ENCODE results near the gene PAXX. TPM values are rescaled to one million over a fixed set of nuclear protein-coding genes. Genes with fewer than 3 reads are reported as not detected.

PAXX gene
- total RNA-seq, 4 donors from 2014 or later, result 49.3 to 85.2 (median 66.0) TPM

DNA sequence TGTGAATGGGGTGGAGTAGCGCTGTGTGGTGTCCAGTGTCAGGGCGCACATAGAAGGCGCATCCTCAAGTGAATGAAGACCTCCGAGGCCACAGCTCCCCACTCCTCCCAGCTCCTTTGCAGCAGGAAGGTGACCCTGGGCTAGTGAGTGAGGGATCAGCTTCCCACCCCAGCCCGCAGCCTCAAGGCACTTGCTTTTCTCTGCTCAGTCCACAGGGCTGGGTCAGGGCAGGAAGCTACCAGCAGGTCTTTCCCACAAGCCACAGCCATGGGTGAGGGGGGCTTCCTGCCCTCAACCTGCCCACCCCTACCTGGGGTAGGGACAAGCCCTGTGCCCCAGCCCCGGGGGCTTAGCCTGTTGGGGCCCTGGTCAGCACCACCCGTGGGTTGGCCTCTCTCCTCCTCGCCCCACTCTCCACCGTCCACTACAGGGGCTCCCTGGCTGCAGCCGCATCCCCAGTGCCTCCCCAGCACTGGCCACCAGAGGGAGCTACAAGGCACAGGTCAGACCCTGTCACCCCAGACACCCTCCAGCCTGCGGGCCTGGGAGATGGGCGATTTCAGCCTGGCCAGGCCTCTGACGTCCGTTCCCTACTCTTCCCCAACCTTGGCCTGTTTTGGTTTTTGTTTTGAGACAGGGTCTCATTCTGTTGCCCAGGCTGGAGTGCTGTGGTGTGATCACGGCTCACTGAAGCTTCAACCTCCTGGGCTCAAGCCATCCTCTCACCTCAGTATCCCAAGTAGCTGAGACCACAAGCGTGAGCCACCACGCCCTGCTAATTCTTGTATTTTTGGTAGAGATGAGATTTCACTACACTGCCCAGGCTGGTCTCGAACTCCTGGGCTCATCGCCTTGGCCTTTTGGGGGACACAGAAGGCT, 37.1 kb downstream of the PAXX start:
- H3K9me3 ChIP-seq, result no peaks in the 10 kb centered on the region
- peak overlapping the region; percentile 65 to 77 (median 70) for H3K27ac ChIP-seq
- peak overlapping the region in 2 of 4 donors; percentile 61 to 72 for H3K4me3 ChIP-seq
- DNase-seq, result peak; percentile 86
- H3K36me3 ChIP-seq, result no peaks in the 10 kb centered on the region
- H3K27me3 ChIP-seq, result no peaks in the 10 kb centered on the region
- TF ChIP-seq, protein P1, sequence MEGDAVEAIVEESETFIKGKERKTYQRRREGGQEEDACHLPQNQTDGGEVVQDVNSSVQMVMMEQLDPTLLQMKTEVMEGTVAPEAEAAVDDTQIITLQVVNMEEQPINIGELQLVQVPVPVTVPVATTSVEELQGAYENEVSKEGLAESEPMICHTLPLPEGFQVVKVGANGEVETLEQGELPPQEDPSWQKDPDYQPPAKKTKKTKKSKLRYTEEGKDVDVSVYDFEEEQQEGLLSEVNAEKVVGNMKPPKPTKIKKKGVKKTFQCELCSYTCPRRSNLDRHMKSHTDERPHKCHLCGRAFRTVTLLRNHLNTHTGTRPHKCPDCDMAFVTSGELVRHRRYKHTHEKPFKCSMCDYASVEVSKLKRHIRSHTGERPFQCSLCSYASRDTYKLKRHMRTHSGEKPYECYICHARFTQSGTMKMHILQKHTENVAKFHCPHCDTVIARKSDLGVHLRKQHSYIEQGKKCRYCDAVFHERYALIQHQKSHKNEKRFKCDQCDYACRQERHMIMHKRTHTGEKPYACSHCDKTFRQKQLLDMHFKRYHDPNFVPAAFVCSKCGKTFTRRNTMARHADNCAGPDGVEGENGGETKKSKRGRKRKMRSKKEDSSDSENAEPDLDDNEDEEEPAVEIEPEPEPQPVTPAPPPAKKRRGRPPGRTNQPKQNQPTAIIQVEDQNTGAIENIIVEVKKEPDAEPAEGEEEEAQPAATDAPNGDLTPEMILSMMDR (IDR thresholded peaks at IDR 0.05), result peak; percentile 86 to 95 (median 93)
- no peak for TF ChIP-seq POLR2A (IDR thresholded peaks at IDR 0.05)
- in situ Hi-C loops (cut with MboI; ENCODE audit: low pct_ligation_motif_present in 1 of 4, low pct_unique_long_range_greater_than_20kb in 1 of 4, low sequenced_read_pairs in 3 of 4) (loop anchor here in 2 of 4 donors (25.0 kb wide), 1 partner anchor 242 kb away; the partner anchor contains the start of genes CCDC183 (in 2 of the 2) and TMEM141 (in 2 of the 2)), intact Hi-C loops (cut with DNase I; ENCODE audit: low total_unique reads) (no loop called here)
- H3K4me1 ChIP-seq, result peaks cover 16 to 55% (median 39%) of the 10 kb centered on the region in 4 donors
- WGBS, 2 donors (ENCODE audit: low coverage in 1 of 2), result 22 to 67% methylated on average over 2 to 18 of the region's 19 CpGs

- in situ Hi-C loops (cut with MboI; ENCODE audit: low pct_ligation_motif_present in 1 of 4, low pct_unique_long_range_greater_than_20kb in 1 of 4, low sequenced_read_pairs in 3 of 4), result loop anchor here in 3 of 4 donors (10.0 to 25.0 kb wide), 2 partner anchors 243 to 245 kb away; partner anchors contain the start of genes CCDC183 (in 2 of the 3) and TMEM141 (in 2 of the 3)
- no peak overlapping the region for H3K27ac ChIP-seq
- no peaks in the 10 kb centered on the region for H3K27me3 ChIP-seq
- H3K4me3 ChIP-seq, result no peak overlapping the region
- no peaks in the 10 kb centered on the region for H3K9me3 ChIP-seq
- 67 to 80% methylated on average over 2 to 11 of the region's 15 CpGs for WGBS, 2 donors (ENCODE audit: low coverage in 1 of 2)
- no peak for DNase-seq
- TF ChIP-seq EP300 (IDR thresholded peaks at IDR 0.05; ENCODE audit: low read depth) (no peak), POLR2A (IDR thresholded peaks at IDR 0.05) (no peak), POLR2AphosphoS5 (IDR thresholded peaks at IDR 0.05) (no peak)
- TF ChIP-seq, protein P1 (IDR thresholded peaks at IDR 0.05), result no peak
- peaks cover 22 to 62% (median 46%) of the 10 kb centered on the region in 4 donors for H3K4me1 ChIP-seq
- no peaks in the 10 kb centered on the region for H3K36me3 ChIP-seq
- intact Hi-C loops (cut with DNase I; ENCODE audit: low total_unique reads), result loop anchor here (5.0 kb wide), 1 partner anchor 83 kb away; the partner anchor contains the start of gene C8G
Measured at GRCh38 chr9:137030006-137030405, 37.8 kb downstream of the PAXX start.

DNA sequence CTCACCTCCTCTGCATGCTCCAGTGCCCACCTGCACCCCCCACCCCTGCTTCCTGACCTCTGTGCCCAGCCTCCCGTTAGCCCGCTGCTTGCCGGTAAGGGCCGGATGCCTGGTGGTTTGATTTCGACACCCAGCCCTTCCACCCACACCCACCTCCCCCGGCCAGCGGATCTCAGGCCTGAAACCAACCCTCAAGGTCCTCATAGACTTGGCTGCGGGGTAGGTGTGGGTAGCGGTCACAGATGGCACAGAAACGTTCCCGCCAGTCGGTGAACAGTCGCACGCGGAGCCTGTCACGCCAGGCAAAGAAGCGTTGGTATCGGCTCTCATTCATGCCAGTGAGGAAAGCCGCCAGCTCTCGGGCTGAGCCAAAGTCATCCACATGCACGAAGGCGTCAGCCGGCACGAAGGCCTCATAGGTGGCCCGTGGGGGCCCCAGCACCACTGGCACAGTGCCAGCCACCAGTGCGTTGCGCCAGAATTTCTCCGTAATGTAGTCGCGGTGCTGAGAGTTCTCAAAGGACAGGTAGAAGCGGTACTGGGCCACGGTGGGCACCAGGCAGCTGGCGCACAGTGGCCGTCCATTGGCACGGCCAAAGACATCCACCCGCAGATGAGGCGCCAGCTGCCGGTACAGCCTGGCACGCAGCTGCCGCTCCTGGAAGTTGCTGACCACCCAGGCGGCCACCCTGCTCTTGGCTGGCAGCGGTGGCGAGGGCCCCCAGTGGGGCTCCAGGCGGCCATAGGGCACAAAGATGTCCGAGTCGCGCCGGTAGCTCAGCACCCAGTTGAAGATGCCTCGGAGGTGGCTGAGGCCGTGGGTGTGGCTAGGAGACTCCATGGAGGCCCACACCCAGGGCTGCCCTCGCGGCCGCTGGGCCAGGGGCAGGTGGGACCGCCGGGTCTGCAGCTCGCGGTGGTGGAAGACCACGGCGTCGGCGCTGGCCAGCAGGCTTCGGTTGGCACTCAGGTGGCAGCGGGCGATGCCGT, 38.6 kb downstream of the PAXX start:
- Histone ChIP-seq H3K36me3 (no peaks in the 10 kb centered on the region), H3K27ac (no peak overlapping the region), H3K27me3 (no peaks in the 10 kb centered on the region), H3K4me3 (no peak overlapping the region), H3K9me3 (no peaks in the 10 kb centered on the region), H3K4me1 (peaks cover 23 to 65% (median 48%) of the 10 kb centered on the region in 4 donors)
- intact Hi-C loops (cut with DNase I; ENCODE audit: low total_unique reads), result loop anchor here (5.0 kb wide), 1 partner anchor 84 kb away; the partner anchor contains the start of gene C8G
- DNase-seq, result no peak
- in situ Hi-C loops (cut with MboI; ENCODE audit: low pct_ligation_motif_present in 1 of 4, low pct_unique_long_range_greater_than_20kb in 1 of 4, low sequenced_read_pairs in 3 of 4), result loop anchor here in 3 of 4 donors (10.0 to 25.0 kb wide), 2 partner anchors 244 to 246 kb away; partner anchors contain the start of genes CCDC183 (in 2 of the 3) and TMEM141 (in 2 of the 3)
- TF ChIP-seq POLR2AphosphoS5 (IDR thresholded peaks at IDR 0.05) (no peak), POLR2A (IDR thresholded peaks at IDR 0.05) (no peak), EP300 (IDR thresholded peaks at IDR 0.05; ENCODE audit: low read depth) (no peak)
- TF ChIP-seq, protein P1 (IDR thresholded peaks at IDR 0.05), result no peak
- WGBS, 2 donors (ENCODE audit: low coverage in 1 of 2), result 60 to 74% methylated on average over 1 to 51 of the region's 65 CpGs

All from transverse colon (tissue), 4 donors.